Hematopoietic multipotent progenitor cell treated with erythropoietin and hydrocortisone succinate and interleukin-3 and kit ligand, for 8 days (in vitro differentiated cells): ENCODE results near the gene PCSK6.

Experiments used
- DNase-seq: peaks from one replicate; pipeline ENCODE4 v3.0.0-alpha.2; 2015

Gene PCSK6

GRCh38 chr15:101489599-101490407 lies at the start of gene PCSK6:
TSS of gene PCSK6 (minus strand) at chr15:101489707. CDS start at chr15:101489670, 37 bp downstream.
- peak; percentile 37 for DNase-seq

- DNase-seq: no peak
Measured at GRCh38 chr15:101538996-101539395, 49.5 kb upstream of the PCSK6 start.

DNA sequence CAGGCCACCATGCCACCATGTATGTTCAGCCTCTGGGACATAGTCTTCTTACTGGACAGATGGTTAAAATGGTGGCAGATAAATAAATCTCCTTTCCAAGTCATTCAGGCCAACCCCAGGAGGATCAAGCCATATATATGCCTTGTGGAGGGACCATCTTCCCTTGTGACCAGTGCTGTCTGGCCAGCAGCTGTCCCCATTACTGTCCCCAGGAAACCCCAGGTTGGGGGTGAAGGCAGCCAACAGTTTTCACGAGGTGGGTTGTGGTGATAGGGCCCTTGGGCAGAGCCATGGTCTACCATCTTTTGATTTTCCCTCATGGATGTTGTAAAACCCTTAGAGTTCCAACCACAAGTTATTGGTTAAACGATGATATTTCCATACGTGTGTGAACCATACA lies 48.7 kb upstream of the PCSK6 start:
- no peak for DNase-seq

GRCh38 chr15:101537483-101538080 lies 48.1 kb upstream of the PCSK6 start:
- DNase-seq: no peak

DNA sequence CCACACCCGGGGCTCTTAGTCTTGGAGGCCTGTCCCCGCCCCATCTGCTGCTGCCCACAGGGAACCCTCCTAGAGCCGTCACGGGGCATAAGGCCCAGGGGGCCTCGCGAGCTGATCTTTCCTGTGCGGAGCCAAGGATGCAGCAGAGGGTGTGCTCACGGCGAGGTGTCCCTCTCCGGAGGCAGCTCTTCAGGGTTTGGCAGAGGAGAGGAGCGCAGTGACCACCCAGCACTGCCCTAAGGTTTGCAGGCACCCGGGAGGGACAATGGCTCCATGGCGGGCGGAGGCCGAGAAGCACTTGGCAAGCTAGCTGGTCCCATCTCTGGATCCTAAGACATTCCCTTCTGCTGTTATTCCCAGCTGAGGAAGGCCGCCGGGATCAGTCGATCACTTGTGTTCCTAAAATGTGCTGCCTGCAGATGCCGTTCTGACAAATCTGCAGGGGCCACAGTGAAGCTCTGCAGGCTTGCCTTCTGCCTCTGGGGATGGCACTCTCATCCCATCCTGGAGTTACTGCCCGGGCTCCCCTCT lies 47.4 kb upstream of the PCSK6 start:
- DNase-seq: no peak

DNA sequence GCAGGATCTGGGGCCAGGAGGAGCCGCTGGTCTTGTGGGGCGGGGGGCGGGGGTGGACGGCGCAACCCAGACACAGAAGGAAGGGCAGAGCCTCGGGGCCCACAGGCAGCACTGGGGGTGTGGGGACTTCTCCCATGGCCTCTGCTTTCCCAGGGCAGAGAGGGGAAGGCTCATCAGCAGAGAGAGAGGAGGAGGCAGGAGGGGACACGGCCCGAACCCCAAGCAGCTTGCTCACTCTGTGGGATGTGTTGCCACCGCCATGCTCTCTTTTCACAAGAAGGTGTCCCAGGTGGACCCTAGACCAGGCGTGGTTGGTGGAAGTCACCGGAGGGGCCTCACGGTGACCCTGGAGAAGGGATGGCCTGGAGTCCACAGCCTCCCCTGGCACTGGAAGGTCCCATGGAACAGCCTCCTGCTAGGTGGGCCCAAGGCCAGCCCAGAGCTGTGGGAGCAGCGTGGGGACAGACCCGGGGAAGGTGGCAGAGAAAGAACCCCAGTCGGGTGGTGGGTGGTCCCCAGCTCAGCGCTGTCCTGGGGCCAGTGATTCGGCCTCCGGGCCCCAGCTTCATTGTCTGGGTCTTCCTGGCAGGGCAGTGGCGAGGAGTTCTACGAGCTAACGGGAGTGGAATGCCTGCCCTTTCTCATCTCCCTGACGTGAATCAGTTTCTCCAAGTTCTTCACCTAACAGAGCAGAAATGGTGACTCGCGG lies 46.8 kb upstream of the PCSK6 start:
- DNase-seq: no peak

DNA sequence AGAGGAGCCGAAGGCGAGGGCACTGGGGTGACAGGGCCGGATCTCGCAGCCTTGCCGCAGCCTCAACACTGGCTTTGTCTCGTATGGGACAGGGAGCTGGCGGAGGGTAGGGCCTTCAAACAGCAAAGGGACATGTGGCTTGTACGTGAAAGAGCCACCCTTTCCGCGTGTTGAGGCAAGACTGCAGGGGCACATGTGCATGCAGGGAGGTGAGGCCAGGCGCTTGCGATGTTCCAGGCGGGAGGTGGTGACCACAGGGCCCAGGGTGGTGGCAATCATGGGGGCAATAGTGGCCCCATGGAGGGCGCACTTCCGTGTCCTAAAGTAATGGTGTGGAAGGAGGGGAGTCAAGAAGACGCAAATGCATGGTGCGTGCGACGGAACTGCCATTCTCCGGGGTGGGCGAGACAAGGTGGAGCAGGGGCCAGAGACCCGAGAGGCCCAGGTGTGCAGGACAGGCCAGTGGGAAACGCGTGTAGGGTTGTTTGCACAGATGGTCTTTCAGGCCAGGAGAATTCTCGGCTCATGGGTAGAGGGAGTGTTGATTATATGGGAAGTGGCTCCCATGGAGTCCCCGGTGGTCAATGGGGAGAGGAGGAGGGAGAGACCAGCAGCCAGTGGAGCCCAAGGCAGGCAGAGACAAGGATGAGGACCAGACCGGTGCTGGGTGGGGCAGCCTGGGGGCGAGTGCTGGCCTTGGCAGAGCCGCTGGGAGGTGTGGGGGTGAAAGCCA lies 45.8 kb upstream of the PCSK6 start:
- no peak for DNase-seq

- DNase-seq: no peak
Measured at GRCh38 chr15:101534376-101534970, 45.0 kb upstream of the PCSK6 start.

- DNase-seq: no peak
Measured at GRCh38 chr15:101533371-101534140, 44.0 kb upstream of the PCSK6 start.

DNA sequence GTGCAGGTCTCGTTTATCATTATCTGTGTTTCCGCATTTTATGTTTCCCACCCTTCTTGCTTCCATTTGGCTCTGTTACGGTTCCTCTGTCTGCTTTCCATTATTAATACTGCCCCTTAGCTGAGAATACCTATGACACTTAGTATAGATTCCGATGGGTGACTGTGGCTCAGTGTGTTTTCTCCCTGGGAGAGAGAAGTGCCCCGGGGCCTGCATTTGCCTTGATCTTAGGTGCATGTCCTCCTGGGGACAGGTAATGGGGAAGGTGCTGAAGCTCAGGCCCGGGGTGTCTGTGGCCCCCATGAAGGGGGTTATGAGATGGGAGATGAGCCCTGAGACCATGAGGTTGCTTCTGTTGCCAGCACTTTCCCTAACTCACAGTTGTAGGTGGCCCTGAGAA lies 43.4 kb upstream of the PCSK6 start:
- no peak for DNase-seq

DNA sequence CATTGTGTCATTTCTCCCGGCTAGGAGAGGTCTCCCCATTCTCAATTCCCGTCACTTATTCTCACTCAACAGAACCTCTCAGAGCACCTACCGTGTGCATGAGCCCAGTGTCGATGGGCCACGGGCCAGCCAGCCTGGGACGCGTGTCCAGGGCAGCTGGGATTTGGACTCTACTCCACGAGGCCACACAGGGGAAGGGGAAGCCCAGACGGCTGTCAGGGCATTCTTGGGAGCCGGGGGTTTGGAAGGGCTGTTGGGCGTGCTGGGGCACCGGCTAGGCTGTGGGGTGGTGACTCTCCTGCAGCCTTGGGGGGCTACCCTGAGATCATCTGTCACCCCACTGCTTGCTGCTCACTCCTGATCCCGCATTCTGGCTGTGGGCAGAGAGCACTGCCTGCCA lies 41.7 kb upstream of the PCSK6 start:
- no peak for DNase-seq

DNA sequence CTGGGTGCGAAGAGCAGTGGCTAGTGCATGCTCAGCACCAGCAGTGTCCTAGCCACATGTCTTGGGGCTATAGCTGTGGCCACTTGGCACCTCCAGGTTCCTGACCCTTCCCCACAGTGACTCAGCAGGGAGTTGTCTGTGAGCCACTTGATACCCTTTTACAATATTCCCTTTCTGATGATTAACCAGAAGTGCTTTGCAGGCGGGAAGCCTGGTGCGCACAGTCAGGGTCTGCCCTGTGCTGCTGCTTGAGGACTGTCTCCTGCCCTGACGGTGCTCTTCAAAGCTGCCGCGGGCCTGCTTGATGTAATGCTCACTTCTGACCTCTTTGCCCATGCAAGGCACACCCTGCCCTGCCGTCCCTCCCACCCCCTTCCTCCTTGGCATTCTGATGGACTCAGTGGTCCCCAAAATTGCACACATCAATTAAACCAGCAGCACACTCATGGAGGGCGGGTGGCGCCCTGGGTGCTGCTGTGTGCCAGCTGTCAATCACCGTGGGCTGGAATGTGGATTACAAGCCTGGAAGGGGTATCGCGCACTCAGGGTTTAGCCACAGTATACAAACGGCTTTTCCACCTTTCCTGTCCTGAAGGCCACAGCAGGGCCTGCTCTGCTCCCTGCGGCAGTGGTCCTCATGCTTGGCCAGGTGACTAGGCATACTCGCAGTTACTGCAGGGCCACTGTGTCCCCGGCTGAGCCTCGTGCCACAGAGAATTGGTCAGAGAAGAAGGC lies 40.9 kb upstream of the PCSK6 start:
- no peak for DNase-seq

- DNase-seq: no peak
Measured at GRCh38 chr15:101528917-101529299, 39.4 kb upstream of the PCSK6 start.

GRCh38 chr15:101528108-101528916 lies 38.8 kb upstream of the PCSK6 start:
- DNase-seq: no peak

DNA sequence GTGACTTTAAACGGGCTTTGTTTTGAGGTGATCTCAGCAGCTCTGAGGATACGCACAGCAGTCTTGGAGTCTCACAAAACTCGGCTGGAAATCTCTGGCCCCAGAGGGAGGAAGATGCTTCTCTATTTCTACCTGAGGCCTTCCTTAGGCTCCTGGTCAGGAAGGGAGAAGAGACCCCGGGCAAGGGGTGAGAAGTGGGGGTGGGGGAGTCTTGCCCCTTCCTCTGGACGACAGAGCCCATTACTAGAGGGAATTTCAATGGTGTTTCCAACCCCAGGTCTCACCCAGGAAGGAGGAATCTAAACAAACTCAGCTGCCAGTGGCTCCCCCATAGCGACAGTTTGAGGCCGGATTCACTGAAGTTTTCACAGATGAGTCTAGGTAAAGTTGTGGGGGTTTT lies 37.4 kb upstream of the PCSK6 start:
- no peak for DNase-seq

DNA sequence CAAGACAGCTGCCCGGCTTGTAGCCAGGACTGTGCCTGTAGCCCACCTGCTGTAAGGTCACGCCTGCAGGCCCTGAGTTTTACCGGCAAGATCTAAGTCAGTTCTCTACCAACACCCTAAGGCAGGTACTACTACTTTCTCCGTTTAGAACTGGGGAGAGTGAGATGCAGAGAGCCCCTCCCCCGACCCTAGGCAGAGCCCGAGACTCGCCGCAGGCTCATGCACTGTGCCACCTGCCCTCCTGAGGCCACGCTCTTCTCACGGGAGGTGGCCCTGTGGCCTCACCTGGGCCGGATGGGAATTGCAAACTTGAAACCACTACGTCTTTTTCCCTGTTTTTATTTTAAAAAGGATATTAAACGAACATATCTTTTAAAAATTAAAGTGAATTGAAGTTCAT lies 36.9 kb upstream of the PCSK6 start:
- DNase-seq: no peak

DNA sequence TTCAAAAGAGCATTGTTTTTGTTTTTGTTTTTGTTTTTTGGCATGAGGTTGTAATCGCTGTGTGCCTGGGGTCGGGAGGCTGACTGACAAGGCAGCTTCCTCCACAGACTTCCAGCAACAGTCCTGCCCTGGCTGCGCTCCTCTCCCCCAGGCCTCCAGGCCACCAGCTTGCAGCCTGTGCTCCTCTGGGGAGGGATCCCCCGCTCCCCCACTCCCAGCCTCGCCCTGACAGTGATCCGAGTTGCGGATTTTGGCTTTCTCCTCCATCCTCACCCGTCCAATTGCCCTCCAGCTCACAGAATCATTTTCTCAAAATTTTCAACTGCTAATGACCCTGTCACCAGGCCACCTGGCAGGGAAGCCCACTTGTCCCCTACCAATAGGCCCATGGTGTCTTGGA lies 36.5 kb upstream of the PCSK6 start:
- DNase-seq: no peak

- DNase-seq: no peak
Measured at GRCh38 chr15:101525087-101525669, 35.7 kb upstream of the PCSK6 start.

DNA sequence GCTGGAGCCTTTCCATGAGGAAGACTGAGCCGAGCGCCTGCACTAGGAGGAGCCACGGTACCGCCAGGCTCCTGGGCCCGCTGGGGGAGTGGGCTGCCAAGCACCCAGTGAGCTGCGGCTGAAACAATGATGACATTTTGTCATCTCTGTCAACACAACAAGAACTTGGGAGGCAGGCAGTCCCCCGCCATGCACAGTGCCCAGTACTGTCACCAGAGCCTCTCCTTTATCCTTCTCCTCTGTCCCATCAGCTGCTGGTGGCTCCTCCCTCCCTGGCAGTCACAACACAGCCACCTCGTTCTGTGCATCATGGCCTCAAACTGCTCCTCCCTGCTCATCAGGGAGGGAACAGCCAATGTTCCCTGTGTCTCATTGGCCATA lies 34.0 kb upstream of the PCSK6 start:
- DNase-seq: no peak
